Measurements from ENCODE around the gene ATP2A3. TPM values are rescaled to one million over a fixed set of nuclear protein-coding genes. Genes with fewer than 3 reads are reported as not detected.

Gene ATP2A3
- total and polyA plus RNA-seq, 2 experiments from 2014 or later: 2.2 to 4.1 TPM

DNA sequence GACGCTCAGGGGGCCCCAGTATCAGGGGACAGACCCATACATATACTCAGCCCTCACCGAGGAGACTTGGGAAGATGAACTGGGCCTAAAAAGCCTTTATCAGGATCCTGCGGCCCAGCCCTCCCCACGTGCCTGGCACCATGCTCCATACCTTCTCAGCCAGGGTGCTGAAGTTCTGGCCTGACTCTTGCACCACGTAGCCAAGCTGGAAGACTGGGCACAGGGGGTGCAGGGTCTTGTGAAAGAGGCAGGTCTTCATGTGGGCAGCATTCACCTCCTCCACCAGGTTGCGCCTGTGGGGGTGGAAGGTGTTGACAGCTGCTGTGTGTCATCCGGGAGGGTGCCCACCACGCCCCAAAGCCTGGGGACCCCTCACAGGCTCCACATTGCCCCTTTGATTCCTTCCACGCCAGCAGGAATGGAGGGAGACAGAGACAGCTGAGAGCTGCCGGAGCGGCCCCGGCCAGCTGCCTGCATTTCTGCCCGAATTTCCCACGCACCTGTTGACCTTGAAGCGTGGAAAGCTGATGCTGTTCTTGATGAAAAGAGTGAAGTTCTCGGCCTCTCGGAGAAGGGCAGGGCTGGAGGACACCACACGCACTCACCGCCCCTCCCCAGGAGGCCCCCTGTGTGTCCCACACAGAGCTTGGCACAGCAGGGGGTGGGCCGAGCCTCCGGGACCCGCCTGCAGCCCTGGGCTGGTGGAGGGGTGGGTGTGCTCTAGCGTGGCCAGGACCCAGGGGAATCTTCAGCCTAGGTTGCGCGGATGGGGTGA is 61.0 kb downstream of the ATP2A3 start:
- 86% methylated on average over 22 of the region's 25 CpGs for WGBS (ENCODE audit: low lambda C conversion rate, missing lambda C conversion rate)
- H2AFZ ChIP-seq: no peak overlapping the region
- no peaks in the 10 kb centered on the region for H3K36me3 ChIP-seq (replicated peaks; ENCODE audit: insufficient read depth, low read depth)
- H4K20me1 ChIP-seq (ENCODE audit: insufficient read depth, poor library complexity, severe bottlenecking): no peaks in the 10 kb centered on the region
- DNase-seq (ENCODE audit: low spot score): no peak
- H3K79me2 ChIP-seq: no peaks in the 10 kb centered on the region
- H3K4me1 ChIP-seq (ENCODE audit: insufficient read depth): no peaks in the 10 kb centered on the region
- TF ChIP-seq EZH2phosphoT487 (IDR thresholded peaks at IDR 0.05; ENCODE audit: low read depth, severe bottlenecking, unreplicated experiment) (no peak), EZH2 (IDR thresholded peaks at IDR 0.05; ENCODE audit: borderline replicate concordance) (no peak)
- TF ChIP-seq, protein P1, sequence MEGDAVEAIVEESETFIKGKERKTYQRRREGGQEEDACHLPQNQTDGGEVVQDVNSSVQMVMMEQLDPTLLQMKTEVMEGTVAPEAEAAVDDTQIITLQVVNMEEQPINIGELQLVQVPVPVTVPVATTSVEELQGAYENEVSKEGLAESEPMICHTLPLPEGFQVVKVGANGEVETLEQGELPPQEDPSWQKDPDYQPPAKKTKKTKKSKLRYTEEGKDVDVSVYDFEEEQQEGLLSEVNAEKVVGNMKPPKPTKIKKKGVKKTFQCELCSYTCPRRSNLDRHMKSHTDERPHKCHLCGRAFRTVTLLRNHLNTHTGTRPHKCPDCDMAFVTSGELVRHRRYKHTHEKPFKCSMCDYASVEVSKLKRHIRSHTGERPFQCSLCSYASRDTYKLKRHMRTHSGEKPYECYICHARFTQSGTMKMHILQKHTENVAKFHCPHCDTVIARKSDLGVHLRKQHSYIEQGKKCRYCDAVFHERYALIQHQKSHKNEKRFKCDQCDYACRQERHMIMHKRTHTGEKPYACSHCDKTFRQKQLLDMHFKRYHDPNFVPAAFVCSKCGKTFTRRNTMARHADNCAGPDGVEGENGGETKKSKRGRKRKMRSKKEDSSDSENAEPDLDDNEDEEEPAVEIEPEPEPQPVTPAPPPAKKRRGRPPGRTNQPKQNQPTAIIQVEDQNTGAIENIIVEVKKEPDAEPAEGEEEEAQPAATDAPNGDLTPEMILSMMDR (IDR thresholded peaks at IDR 0.05; ENCODE audit: poor library complexity): no peak
- H3K9me2 ChIP-seq (replicated peaks; ENCODE audit: insufficient read depth): no peaks in the 10 kb centered on the region
- H3K4me2 ChIP-seq: no peak overlapping the region
- no peaks in the 10 kb centered on the region for H3K27me3 ChIP-seq
- no peak overlapping the region for H3K4me3 ChIP-seq
- no peaks in the 10 kb centered on the region for H3K9me3 ChIP-seq (ENCODE audit: low read depth)
- H3K27ac ChIP-seq: no peak overlapping the region

DNA sequence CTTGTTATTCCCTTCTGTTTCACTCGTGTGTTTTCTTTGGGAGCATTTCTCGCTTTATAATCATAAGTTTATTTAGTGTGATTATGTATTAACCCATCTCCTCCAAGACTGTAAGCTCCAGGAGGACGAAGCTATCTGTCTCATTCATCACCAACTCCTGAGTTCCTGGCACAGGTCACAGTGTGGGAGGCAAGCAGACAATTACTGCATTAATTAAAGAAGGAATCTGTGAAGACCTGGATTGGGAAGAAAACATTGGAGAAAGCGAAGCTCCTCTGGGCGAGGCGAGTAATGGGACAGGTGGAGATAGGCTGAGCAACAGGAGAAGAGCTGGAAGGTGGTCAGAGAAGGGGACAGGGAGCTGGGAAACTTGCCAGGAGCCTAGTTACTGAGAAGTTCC is 63.6 kb downstream of the ATP2A3 start:
- Histone ChIP-seq H4K20me1 (ENCODE audit: insufficient read depth, poor library complexity, severe bottlenecking) (no peaks in the 10 kb centered on the region), H3K9me2 (replicated peaks; ENCODE audit: insufficient read depth) (no peaks in the 10 kb centered on the region), H3K27ac (no peak overlapping the region), H2AFZ (no peak overlapping the region), H3K4me1 (ENCODE audit: insufficient read depth) (no peaks in the 10 kb centered on the region), H3K27me3 (no peaks in the 10 kb centered on the region), H3K4me3 (no peak overlapping the region), H3K9me3 (ENCODE audit: low read depth) (no peaks in the 10 kb centered on the region), H3K36me3 (replicated peaks; ENCODE audit: insufficient read depth, low read depth) (no peaks in the 10 kb centered on the region), H3K4me2 (no peak overlapping the region), H3K79me2 (no peaks in the 10 kb centered on the region)
- WGBS (ENCODE audit: low lambda C conversion rate, missing lambda C conversion rate): 91% methylated on average over 6 of the region's 6 CpGs
- no peak for DNase-seq (ENCODE audit: low spot score)
- TF ChIP-seq EZH2phosphoT487 (IDR thresholded peaks at IDR 0.05; ENCODE audit: low read depth, severe bottlenecking, unreplicated experiment): no peak
- TF ChIP-seq EZH2 (IDR thresholded peaks at IDR 0.05; ENCODE audit: borderline replicate concordance): no peak
- TF ChIP-seq, protein P1 (IDR thresholded peaks at IDR 0.05; ENCODE audit: poor library complexity): no peak

DNA sequence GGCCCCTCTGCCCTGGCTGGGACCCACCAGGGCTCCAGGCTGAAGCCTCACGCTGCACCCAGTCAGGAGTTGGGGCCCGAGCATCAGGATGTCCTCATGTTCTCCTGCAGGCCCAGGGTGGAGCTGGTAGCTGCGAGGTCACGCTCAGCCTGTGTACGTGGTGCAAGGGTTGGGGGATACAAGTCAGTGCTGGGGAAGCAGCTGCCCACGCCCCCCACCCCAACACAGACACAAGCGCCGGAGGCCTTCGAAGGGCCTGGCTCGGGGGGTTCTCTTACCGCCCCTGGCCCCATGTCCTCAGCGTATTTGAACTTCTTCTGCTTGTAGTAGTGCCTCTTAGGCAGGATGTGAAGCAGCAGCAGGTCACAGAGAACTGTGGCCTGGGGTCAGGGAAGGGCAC is 66.5 kb downstream of the ATP2A3 start:
- Histone ChIP-seq H3K27me3 (no peaks in the 10 kb centered on the region), H4K20me1 (ENCODE audit: insufficient read depth, poor library complexity, severe bottlenecking) (no peaks in the 10 kb centered on the region), H3K79me2 (no peaks in the 10 kb centered on the region), H3K9me2 (replicated peaks; ENCODE audit: insufficient read depth) (no peaks in the 10 kb centered on the region), H3K9me3 (ENCODE audit: low read depth) (no peaks in the 10 kb centered on the region), H3K4me3 (no peak overlapping the region), H3K36me3 (replicated peaks; ENCODE audit: insufficient read depth, low read depth) (no peaks in the 10 kb centered on the region), H3K27ac (no peak overlapping the region), H3K4me1 (ENCODE audit: insufficient read depth) (peaks cover 14% of the 10 kb centered on the region), H2AFZ (no peak overlapping the region), H3K4me2 (no peak overlapping the region)
- TF ChIP-seq EZH2 (IDR thresholded peaks at IDR 0.05; ENCODE audit: borderline replicate concordance): no peak
- TF ChIP-seq EZH2phosphoT487 (IDR thresholded peaks at IDR 0.05; ENCODE audit: low read depth, severe bottlenecking, unreplicated experiment): no peak
- TF ChIP-seq, protein P1 (IDR thresholded peaks at IDR 0.05; ENCODE audit: poor library complexity): no peak
- 92% methylated on average over 12 of the region's 12 CpGs for WGBS (ENCODE audit: low lambda C conversion rate, missing lambda C conversion rate)
- no peak for DNase-seq (ENCODE audit: low spot score)

All from hepatocyte (in vitro differentiated cells).